ENCODE data around the gene PKMYT1. TPM values are rescaled to one million over a fixed set of nuclear protein-coding genes. Genes with fewer than 3 reads are reported as not detected.

PKMYT1 gene
- total and polyA plus RNA-seq, 9 of the 15 experiments (the other 6 are each of a cell fraction or from before 2014, with no cell fraction given) = 8.7 to 201 (median 37.8) TPM

- TF ChIP-seq AFF1 (IDR thresholded peaks at IDR 0.05; ENCODE audit: low read depth in 1 of 2, partially characterized antibody in 2 of 2) (no peak), SP1 (CRISPR knock-in tag; IDR thresholded peaks at IDR 0.05) (peak; percentile 62; the same call in 1 of the 2 replicates), RREB1 (CRISPR knock-in tag; IDR thresholded peaks at IDR 0.05) (no peak), TARDBP (IDR thresholded peaks at IDR 0.05) (no peak), SRSF3 (IDR thresholded peaks at IDR 0.05; ENCODE audit: insufficient read depth, low read length) (no peak), CHD2 (IDR thresholded peaks at IDR 0.05; ENCODE audit: low read depth, low read length) (no peak), ATF2 (CRISPR knock-in tag; IDR thresholded peaks at IDR 0.05) (no peak)
- TF ChIP-seq, protein P1, sequence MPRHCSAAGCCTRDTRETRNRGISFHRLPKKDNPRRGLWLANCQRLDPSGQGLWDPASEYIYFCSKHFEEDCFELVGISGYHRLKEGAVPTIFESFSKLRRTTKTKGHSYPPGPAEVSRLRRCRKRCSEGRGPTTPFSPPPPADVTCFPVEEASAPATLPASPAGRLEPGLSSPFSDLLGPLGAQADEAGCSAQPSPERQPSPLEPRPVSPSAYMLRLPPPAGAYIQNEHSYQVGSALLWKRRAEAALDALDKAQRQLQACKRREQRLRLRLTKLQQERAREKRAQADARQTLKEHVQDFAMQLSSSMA (CRISPR knock-in tag; IDR thresholded peaks at IDR 0.05) = 0 out of 2 replicates have a peak, but pooled peaks have one; percentile 75
- TF ChIP-seq, protein P2, sequence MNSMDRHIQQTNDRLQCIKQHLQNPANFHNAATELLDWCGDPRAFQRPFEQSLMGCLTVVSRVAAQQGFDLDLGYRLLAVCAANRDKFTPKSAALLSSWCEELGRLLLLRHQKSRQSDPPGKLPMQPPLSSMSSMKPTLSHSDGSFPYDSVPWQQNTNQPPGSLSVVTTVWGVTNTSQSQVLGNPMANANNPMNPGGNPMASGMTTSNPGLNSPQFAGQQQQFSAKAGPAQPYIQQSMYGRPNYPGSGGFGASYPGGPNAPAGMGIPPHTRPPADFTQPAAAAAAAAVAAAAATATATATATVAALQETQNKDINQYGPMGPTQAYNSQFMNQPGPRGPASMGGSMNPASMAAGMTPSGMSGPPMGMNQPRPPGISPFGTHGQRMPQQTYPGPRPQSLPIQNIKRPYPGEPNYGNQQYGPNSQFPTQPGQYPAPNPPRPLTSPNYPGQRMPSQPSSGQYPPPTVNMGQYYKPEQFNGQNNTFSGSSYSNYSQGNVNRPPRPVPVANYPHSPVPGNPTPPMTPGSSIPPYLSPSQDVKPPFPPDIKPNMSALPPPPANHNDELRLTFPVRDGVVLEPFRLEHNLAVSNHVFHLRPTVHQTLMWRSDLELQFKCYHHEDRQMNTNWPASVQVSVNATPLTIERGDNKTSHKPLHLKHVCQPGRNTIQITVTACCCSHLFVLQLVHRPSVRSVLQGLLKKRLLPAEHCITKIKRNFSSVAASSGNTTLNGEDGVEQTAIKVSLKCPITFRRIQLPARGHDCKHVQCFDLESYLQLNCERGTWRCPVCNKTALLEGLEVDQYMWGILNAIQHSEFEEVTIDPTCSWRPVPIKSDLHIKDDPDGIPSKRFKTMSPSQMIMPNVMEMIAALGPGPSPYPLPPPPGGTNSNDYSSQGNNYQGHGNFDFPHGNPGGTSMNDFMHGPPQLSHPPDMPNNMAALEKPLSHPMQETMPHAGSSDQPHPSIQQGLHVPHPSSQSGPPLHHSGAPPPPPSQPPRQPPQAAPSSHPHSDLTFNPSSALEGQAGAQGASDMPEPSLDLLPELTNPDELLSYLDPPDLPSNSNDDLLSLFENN (IDR thresholded peaks at IDR 0.05; ENCODE audit: low read depth in 2 of 2, low read length in 2 of 2) = 0 out of 4 replicates have a peak, but pooled peaks of 1 of the 2 experiments have one; percentile 28
Observed at GRCh38 chr16:2969545-2970521, 10.4 kb downstream of the PKMYT1 start (continued).
